ENCODE results near the gene PLCB2. TPM values are rescaled to one million over a fixed set of nuclear protein-coding genes. Genes with fewer than 3 reads are reported as not detected.

PLCB2 gene
- total and polyA plus RNA-seq, 9 of the 15 experiments (the other 6 are each of a cell fraction or from before 2014, with no cell fraction given) = 0.37 to 12.3 (median 8.0) TPM

DNA sequence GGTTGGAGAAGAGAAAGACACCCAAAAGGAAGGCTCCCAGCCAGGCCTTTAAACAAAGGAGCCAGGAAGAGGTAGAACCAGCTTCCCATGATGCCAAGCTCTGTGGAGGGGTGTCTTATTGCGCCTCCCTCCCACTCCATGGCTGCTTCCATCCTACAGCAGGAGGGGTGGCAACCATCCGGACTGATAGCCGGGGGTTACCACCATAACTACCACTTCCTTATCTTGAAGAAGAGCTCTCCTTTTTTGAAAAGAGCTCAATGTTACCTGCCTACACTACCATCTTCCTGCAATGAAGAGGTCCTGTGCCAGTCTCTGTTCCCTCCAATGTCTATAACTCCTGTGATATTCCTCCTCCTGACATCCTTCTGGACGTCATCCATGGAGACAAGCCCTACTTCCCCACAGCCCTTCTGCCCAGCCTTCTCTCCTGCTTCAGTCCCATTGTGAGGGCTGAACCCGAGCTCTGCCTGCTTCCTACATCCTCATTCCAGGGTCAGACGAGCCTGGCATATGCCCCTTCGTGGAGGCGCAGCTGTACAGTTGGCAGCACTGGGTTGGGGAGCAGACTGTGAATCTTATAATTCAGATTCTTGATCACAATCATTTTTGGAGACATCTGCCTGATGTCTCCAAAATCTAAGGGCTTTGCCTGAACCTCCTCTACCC, 24.5 kb upstream of the PLCB2 start:
- WGBS (ENCODE audit: insufficient coverage, low coverage, missing lambda C conversion rate) = 66% methylated on average over 8 of the region's 8 CpGs
- Histone ChIP-seq H3K79me2 (ENCODE audit: control insufficient read depth, insufficient read depth, low read length) (no peaks in the 10 kb centered on the region), H3K27me3 (ENCODE audit: control insufficient read depth in 2 of 2, insufficient read depth in 2 of 2, low read length in 2 of 2) (no peaks in the 10 kb centered on the region), H3K36me3 (ENCODE audit: control insufficient read depth, insufficient read depth, low read length) (peaks cover 14% of the 10 kb centered on the region), H3K4me3 (no peak overlapping the region), H3K9me1 (ENCODE audit: control insufficient read depth, insufficient read depth, low read length) (no peaks in the 10 kb centered on the region), H3K27ac (ENCODE audit: extremely low read depth, low read depth, low read length) (no peak overlapping the region), H3K9ac (ENCODE audit: insufficient read depth in 1 of 2, low read depth in 2 of 2, low read length in 2 of 2) (no peak overlapping the region), H2AFZ (ENCODE audit: low read depth, low read length) (no peak overlapping the region), H3K4me1 (replicated peaks in 1 of 2; ENCODE audit: control insufficient read depth in 2 of 2, insufficient read depth in 2 of 2, low read length in 2 of 2) (peaks cover 56 to 61% of the 10 kb centered on the region in 2 experiments), H3K4me2 (ENCODE audit: insufficient read depth, low read length) (no peak overlapping the region; the same call in 1 of the 2 replicates), H4K20me1 (replicated peaks; ENCODE audit: control insufficient read depth, insufficient read depth, low read length) (no peaks in the 10 kb centered on the region), H3K9me3 (replicated peaks; ENCODE audit: control insufficient read depth, insufficient read depth, low read depth, low read length) (no peaks in the 10 kb centered on the region)
- no TSS peak for BruUV-seq (replicated peaks)
- TF ChIP-seq, protein P1, sequence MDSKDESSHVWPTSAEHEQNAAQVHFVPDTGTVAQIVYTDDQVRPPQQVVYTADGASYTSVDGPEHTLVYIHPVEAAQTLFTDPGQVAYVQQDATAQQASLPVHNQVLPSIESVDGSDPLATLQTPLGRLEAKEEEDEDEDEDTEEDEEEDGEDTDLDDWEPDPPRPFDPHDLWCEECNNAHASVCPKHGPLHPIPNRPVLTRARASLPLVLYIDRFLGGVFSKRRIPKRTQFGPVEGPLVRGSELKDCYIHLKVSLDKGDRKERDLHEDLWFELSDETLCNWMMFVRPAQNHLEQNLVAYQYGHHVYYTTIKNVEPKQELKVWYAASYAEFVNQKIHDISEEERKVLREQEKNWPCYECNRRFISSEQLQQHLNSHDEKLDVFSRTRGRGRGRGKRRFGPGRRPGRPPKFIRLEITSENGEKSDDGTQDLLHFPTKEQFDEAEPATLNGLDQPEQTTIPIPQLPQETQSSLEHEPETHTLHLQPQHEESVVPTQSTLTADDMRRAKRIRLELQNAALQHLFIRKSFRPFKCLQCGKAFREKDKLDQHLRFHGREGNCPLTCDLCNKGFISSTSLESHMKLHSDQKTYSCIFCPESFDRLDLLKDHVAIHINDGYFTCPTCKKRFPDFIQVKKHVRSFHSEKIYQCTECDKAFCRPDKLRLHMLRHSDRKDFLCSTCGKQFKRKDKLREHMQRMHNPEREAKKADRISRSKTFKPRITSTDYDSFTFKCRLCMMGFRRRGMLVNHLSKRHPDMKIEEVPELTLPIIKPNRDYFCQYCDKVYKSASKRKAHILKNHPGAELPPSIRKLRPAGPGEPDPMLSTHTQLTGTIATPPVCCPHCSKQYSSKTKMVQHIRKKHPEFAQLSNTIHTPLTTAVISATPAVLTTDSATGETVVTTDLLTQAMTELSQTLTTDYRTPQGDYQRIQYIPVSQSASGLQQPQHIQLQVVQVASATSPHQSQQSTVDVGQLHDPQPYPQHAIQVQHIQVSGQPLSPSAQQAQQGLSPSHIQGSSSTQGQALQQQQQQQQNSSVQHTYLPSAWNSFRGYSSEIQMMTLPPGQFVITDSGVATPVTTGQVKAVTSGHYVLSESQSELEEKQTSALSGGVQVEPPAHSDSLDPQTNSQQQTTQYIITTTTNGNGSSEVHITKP (IDR thresholded peaks at IDR 0.05; ENCODE audit: partially characterized antibody) = peak; percentile 78
- TF ChIP-seq POLR3A (IDR thresholded peaks at IDR 0.05; ENCODE audit: borderline replicate concordance, extremely low read depth, insufficient read depth, insufficient read length) = no peak
- in situ Hi-C loops (cut with MboI) = no loop called here
- intact Hi-C loops (cut with micrococcal nuclease) = no loop called here
- DNase-seq (ENCODE audit: extremely low read depth in 1 of 4, low spot score in 3 of 4) (no peak), ATAC-seq (no peak), FAIRE-seq (no peak)
- POLR2A ChIA-PET = interaction anchor here (0.6 to 1.1 kb wide), 4 partner anchors 10 to 20 kb away, joined by 3 to 4 read pairs (median 4); no protein-coding TSS in a partner anchor
- CTCF ChIA-PET (ENCODE audit: low intra/inter-chr PET ratio) = no interaction called here
